Endothelial cell of umbilical vein (primary cell): Measurements from ENCODE around the gene SHBG. TPM values are rescaled to one million over a fixed set of nuclear protein-coding genes. Genes with fewer than 3 reads are reported as not detected.

Experiments used
- BruUV-seq: library from RNA; stranded (reverse); fragments of 400-500 nt; replicated peaks from 2 replicates; lab custom pipeline; 2021; lab: Mats Ljungman, UMichigan
- CTCF ChIA-PET: fragments of 300-600, 350-600 bp; sonication (Branson Sonifier 250); formaldehyde crosslinking; loops from one replicate; lab custom pipeline; 2021; ENCODE audit warnings: antibody characterized with exemption, inconsistent platforms; lab: Charles Lee
- POLR2A ChIA-PET: fragments of 300-600, 350-600 bp; sonication (Branson Sonifier 250); formaldehyde crosslinking; loops from one replicate; lab custom pipeline; 2021; ENCODE audit warnings: antibody characterized with exemption, inconsistent platforms; lab: Charles Lee
- DNase-seq: peaks from one replicate; pipeline ENCODE4 v3.0.0-alpha.2; 2011; ENCODE audit warnings: low read depth, low spot score
- FAIRE-seq: peaks from 2 replicates; lab custom pipeline; 2011; peaks lifted over from hg19 to GRCh38; lab: Jason Lieb, UNC
- H2AFZ ChIP-seq: 2 replicates; pipeline ENCODE4 v1.6.0; 2012; ENCODE audit warnings: low read depth, low read length, control low read depth, inconsistent platforms
- H3K27ac ChIP-seq: 2 replicates; pipeline ENCODE4 v1.5.1; 2011; ENCODE audit warnings: low read depth, mild to moderate bottlenecking, control low read depth, low read length, moderate library complexity; ENCODE audit not compliant: insufficient read depth
- H3K27me3 ChIP-seq, 2 experiments: 2 replicates each; pipeline versions ENCODE4 v1.6.0 to v1.6.1; 2011; ENCODE audit warnings: low read length in 2 of 2, mixed read lengths in 1 of 2; ENCODE audit not compliant: control insufficient read depth in 2 of 2, insufficient read depth in 2 of 2
- H3K36me3 ChIP-seq, 2 experiments: 2 replicates in 1 of 2; 3 replicates in 1 of 2; pipeline ENCODE4 v1.5.1; 2011; ENCODE audit warnings: low read length in 2 of 2, mild to moderate bottlenecking in 1 of 2, moderate library complexity in 1 of 2; ENCODE audit not compliant: control insufficient read depth in 2 of 2, insufficient read depth in 2 of 2; ENCODE audit errors: extremely low read depth in 1 of 2
- H3K4me1 ChIP-seq: 3 replicates; pipeline ENCODE4 v1.5.1; 2011; ENCODE audit warnings: mild to moderate bottlenecking, low read length; ENCODE audit not compliant: control insufficient read depth, insufficient read depth; ENCODE audit errors: extremely low read depth
- H3K4me2 ChIP-seq: 2 replicates; pipeline ENCODE4 v1.6.1; 2011; ENCODE audit warnings: low read length, control low read depth, mixed read lengths; ENCODE audit not compliant: insufficient read depth
- H3K4me3 ChIP-seq, 3 experiments: fragments of 200-600 bp in 1 of 3; sonication (generic), shearing (Covaris generic) in 1 of 3; replicated peaks in 1 of 3; 2 replicates each; pipeline ENCODE4 v1.5.1; 2011 to 2016; ENCODE audit warnings: control low read depth in 3 of 3, low read length in 3 of 3, mild to moderate bottlenecking in 2 of 3, inconsistent platforms in 1 of 3, low read depth in 1 of 3, moderate library complexity in 1 of 3; ENCODE audit not compliant: insufficient read depth in 1 of 3
- H3K79me2 ChIP-seq: 2 replicates; pipeline ENCODE4 v1.6.0; 2012; ENCODE audit warnings: low read length, inconsistent platforms; ENCODE audit not compliant: control insufficient read depth, insufficient read depth
- H3K9ac ChIP-seq: replicated peaks from 2 replicates; pipeline ENCODE3; 2011; ENCODE audit warnings: low read length, control low read depth; ENCODE audit not compliant: insufficient read depth; ENCODE audit errors: extremely low read depth
- H3K9me1 ChIP-seq: replicated peaks from 3 replicates; pipeline ENCODE4 v1.6.0; 2011; ENCODE audit warnings: mild to moderate bottlenecking, low read length; ENCODE audit not compliant: control insufficient read depth, insufficient read depth; ENCODE audit errors: extremely low read depth
- H3K9me3 ChIP-seq: replicated peaks from 2 replicates; pipeline ENCODE4 v1.5.1; 2012; ENCODE audit warnings: low read length, inconsistent platforms; ENCODE audit not compliant: control insufficient read depth, insufficient read depth
- H4K20me1 ChIP-seq: replicated peaks from 2 replicates; pipeline ENCODE3; 2011; ENCODE audit warnings: mild to moderate bottlenecking, low read length; ENCODE audit not compliant: control insufficient read depth, insufficient read depth; ENCODE audit errors: extremely low read depth
- EZH2 ChIP-seq: IDR thresholded peaks from 2 replicates; pipeline ENCODE4 v1.6.1; 2012; ENCODE audit warnings: borderline replicate concordance, low read depth, mild to moderate bottlenecking, moderate library complexity, low read length, inconsistent platforms; ENCODE audit not compliant: severe bottlenecking
- FOS ChIP-seq: IDR thresholded peaks from 2 replicates; pipeline ENCODE4 v1.6.1; 2011; ENCODE audit warnings: mild to moderate bottlenecking, low read length, moderate library complexity, borderline replicate concordance; ENCODE audit not compliant: insufficient read depth
- GATA2 ChIP-seq: IDR thresholded peaks from 2 replicates; pipeline ENCODE4 v1.7.0; 2011; ENCODE audit warnings: low read depth, mild to moderate bottlenecking, moderate library complexity, mixed read lengths, low read length; ENCODE audit not compliant: insufficient read length, insufficient read depth
- MYC ChIP-seq: IDR thresholded peaks from one replicate; pipeline ENCODE4 v1.6.1; 2011; ENCODE audit warnings: mild to moderate bottlenecking, low read depth, low read length
- POLR2A ChIP-seq: IDR thresholded peaks from 2 replicates; pipeline ENCODE4 v1.6.1; 2012; ENCODE audit warnings: low read depth, mild to moderate bottlenecking, control low read depth, low read length
- POLR2AphosphoS5 ChIP-seq: IDR thresholded peaks from 2 replicates; pipeline ENCODE4 v1.6.1; 2012; ENCODE audit warnings: low read depth, mild to moderate bottlenecking, control low read depth, low read length, moderate library complexity; ENCODE audit not compliant: insufficient read depth
- dilution Hi-C: fragments of 300-500 bp; cut with MboI; formaldehyde crosslinking; loops from one replicate; pipeline ENCODE4 v1.15.0; 2019; ENCODE audit warnings: low sequenced_read_pairs; ENCODE audit not compliant: extremely low pct_ligation_motif_present
- intact Hi-C: fragments of 100-400 bp; cut with micrococcal nuclease; formaldehyde crosslinking; loops from one replicate; pipeline ENCODE4 v1.10.0; 2022
- polyA plus RNA-seq, 4 experiments: library from polyadenylated mRNA; depleted of rRNA in 3 of 4; stranded (reverse) in 3 of 4; unstranded in 1 of 4; fragments of >200 nt; gene quantifications; 2 replicates each; pipeline versions ENCODE4 v1.2.1 to v1.2.3, GENCODE V29; 2011 to 2012; ENCODE audit warnings: missing spikeins in 1 of 4
- total RNA-seq: library from RNA; stranded (reverse); gene quantifications from 2 replicates; pipeline ENCODE4 v1.2.3, GENCODE V29; 2021
- TF ChIP-seq, protein P1 (sequence below), 2 donors: IDR thresholded peaks; 1 replicate in 1 of 2; 2 replicates in 1 of 2; pipeline ENCODE4 v1.5.1; 2011; ENCODE audit warnings: low read length in 2 of 2, mild to moderate bottlenecking in 2 of 2, moderate library complexity in 2 of 2, control low read depth in 1 of 2, inconsistent platforms in 1 of 2, low read depth in 1 of 2; ENCODE audit not compliant: insufficient read depth in 1 of 2; ENCODE audit errors: extremely low read depth in 1 of 2

SHBG gene
- total and polyA plus RNA-seq, 2 donors (not counting 3 experiments of a cell fraction or from before 2014, with no cell fraction given): 0.51 TPM; not detected in 1

DNA sequence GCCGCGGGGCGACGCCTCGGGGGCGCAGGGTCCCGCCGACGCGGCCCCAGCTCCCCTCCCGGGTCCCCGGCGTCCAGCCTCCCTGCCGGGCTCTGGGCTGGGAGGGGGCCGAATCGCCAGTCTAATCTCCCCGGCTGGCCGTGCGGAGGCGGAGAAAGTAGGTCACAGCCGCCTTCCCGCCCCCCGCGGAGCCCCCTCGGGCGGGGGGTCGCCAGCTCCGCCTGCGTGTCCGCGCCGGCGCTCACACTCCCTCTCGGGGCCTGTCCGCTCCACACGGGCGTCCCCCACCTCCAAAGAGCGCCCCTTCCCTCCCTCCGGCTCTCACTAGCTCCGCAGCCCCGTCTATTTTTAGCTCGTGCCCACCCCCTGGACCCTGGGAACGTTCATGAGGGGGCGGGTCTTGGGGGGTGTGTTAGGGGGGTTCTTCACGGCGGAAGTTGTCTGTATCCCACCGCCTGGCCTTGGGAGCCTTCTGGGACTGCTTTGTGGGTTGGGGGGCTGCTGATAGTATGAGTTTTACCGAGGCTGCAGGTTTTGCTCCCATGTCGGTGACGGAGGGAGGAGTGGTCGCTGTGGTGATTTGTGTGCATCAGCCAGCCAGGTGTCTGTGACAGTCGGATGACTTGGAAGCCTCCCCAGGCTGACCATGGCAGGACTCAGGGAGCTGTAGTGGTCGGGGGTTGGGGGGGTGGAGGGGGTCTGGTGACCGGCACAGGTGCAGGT lies 21.9 kb downstream of the SHBG start:
- Histone ChIP-seq H4K20me1 (no peaks in the 10 kb centered on the region), H3K27ac (no peak overlapping the region), H3K4me1 (no peaks in the 10 kb centered on the region), H3K36me3 (no peaks in the 10 kb centered on the region), H3K9me3 (no peaks in the 10 kb centered on the region), H2AFZ (no peak overlapping the region), H3K4me2 (no peak overlapping the region), H3K4me3 (no peak overlapping the region), H3K9ac (no peak overlapping the region), H3K9me1 (no peaks in the 10 kb centered on the region), H3K27me3 (peaks cover 31 to 45% of the 10 kb centered on the region in 2 experiments), H3K79me2 (no peaks in the 10 kb centered on the region)
- TF ChIP-seq POLR2A: no peak
- no peak for TF ChIP-seq MYC
- TF ChIP-seq, protein P1, sequence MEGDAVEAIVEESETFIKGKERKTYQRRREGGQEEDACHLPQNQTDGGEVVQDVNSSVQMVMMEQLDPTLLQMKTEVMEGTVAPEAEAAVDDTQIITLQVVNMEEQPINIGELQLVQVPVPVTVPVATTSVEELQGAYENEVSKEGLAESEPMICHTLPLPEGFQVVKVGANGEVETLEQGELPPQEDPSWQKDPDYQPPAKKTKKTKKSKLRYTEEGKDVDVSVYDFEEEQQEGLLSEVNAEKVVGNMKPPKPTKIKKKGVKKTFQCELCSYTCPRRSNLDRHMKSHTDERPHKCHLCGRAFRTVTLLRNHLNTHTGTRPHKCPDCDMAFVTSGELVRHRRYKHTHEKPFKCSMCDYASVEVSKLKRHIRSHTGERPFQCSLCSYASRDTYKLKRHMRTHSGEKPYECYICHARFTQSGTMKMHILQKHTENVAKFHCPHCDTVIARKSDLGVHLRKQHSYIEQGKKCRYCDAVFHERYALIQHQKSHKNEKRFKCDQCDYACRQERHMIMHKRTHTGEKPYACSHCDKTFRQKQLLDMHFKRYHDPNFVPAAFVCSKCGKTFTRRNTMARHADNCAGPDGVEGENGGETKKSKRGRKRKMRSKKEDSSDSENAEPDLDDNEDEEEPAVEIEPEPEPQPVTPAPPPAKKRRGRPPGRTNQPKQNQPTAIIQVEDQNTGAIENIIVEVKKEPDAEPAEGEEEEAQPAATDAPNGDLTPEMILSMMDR (IDR thresholded peaks at IDR 0.05; ENCODE audit: extremely low read depth in 1 of 2, insufficient read depth in 1 of 2, low read depth in 1 of 2, low read length in 2 of 2): no peak
- no peak for TF ChIP-seq GATA2
- no peak for TF ChIP-seq POLR2AphosphoS5
- TF ChIP-seq FOS: no peak
- TF ChIP-seq EZH2: peak; percentile 95
- ChIA-PET POLR2A (interaction anchor here (1.3 kb wide), 1 partner anchor 36 kb away, joined by 5 read pairs; the partner anchor contains the start of genes TP53 and WRAP53), CTCF (interaction anchor here (1.3 to 1.9 kb wide), 3 partner anchors 10 to 21 kb away, joined by 4 to 6 read pairs (median 6); partner anchors contain the start of gene SHBG)
- FAIRE-seq (no peak), DNase-seq (no peak)
- BruUV-seq: no TSS peak
- intact Hi-C loops (no loop called here), dilution Hi-C loops (no loop called here)
